Natural killer cell (primary cell): ENCODE results near the gene ATP9A. TPM values are rescaled to one million over a fixed set of nuclear protein-coding genes. Genes with fewer than 3 reads are reported as not detected.

ENCODE experiments used
- ATAC-seq, 3 donors: fragments of 150-1000 bp in 2 of 3; fragments of 200-7000 bp in 1 of 3; cut with Tn5 transposase; 1 replicate in 1 of 3; 2 replicates in 2 of 3; pipeline ENCODE4 v1.10.0; 2021; ENCODE audit warnings: mild to moderate bottlenecking in 2 of 3, moderate library complexity in 2 of 3
- DNase-seq, 2 donors: peaks; one replicate each; pipeline versions ENCODE4 v3.0.0 to v3.0.0-alpha.2; 2013 to 2021; ENCODE audit warnings: mixed read lengths in 1 of 2
- H3K27ac ChIP-seq: one replicate; pipeline ENCODE4 v1.5.1; 2013; ENCODE audit warnings: mild to moderate bottlenecking, low read length
- H3K27me3 ChIP-seq: one replicate; pipeline ENCODE4 v1.6.1; 2013; ENCODE audit warnings: low read length; ENCODE audit not compliant: control insufficient read depth, insufficient read depth
- H3K36me3 ChIP-seq: one replicate; pipeline ENCODE4 v1.6.1; 2013; ENCODE audit warnings: low read length; ENCODE audit not compliant: control insufficient read depth, insufficient read depth
- H3K4me1 ChIP-seq: one replicate; pipeline ENCODE4 v1.6.1; 2013; ENCODE audit warnings: low read length; ENCODE audit not compliant: control insufficient read depth, insufficient read depth
- H3K4me3 ChIP-seq: one replicate; pipeline ENCODE4 v1.5.1; 2013; ENCODE audit warnings: low read length
- H3K9me3 ChIP-seq: one replicate; pipeline ENCODE4 v1.6.1; 2013; ENCODE audit warnings: low read length; ENCODE audit not compliant: control insufficient read depth, insufficient read depth
- H3K27ac Mint-ChIP-seq, 2 donors: one replicate each; pipeline ENCODE4 v1.8.0; 2022; ENCODE audit warnings: mild to moderate bottlenecking in 2 of 2, mixed read lengths in 2 of 2, moderate library complexity in 1 of 2
- H3K27me3 Mint-ChIP-seq, 2 donors: one replicate each; pipeline ENCODE4 v1.8.0; 2022; ENCODE audit warnings: low read depth in 2 of 2, mixed read lengths in 2 of 2
- H3K36me3 Mint-ChIP-seq: one replicate; pipeline ENCODE4 v1.8.0; 2022; ENCODE audit warnings: mixed read lengths
- H3K4me1 Mint-ChIP-seq, 2 donors: one replicate each; pipeline ENCODE4 v1.8.0; 2022; ENCODE audit warnings: mixed read lengths in 2 of 2
- H3K4me3 Mint-ChIP-seq: one replicate; pipeline ENCODE4 v1.8.0; 2022; ENCODE audit warnings: mild to moderate bottlenecking, moderate library complexity, mixed read lengths
- H3K9me3 Mint-ChIP-seq, 2 donors: one replicate each; pipeline ENCODE4 v1.8.0; 2022; ENCODE audit warnings: mixed read lengths in 2 of 2
- CTCF ChIP-seq: fragments of 200-600 bp; IDR thresholded peaks from one replicate; pipeline ENCODE4 v1.8.0; 2022; ENCODE audit warnings: antibody characterized with exemption
- WGBS: methylation state at CpG from one replicate; pipeline ENCODE4 v1.1.7; 2013; ENCODE audit warnings: missing lambda C conversion rate; ENCODE audit not compliant: insufficient coverage; 5-methylcytosine and 5-hydroxymethylcytosine counted together
- intact Hi-C: fragments of 100-400 bp; cut with micrococcal nuclease; formaldehyde crosslinking; loops from one replicate; pipeline ENCODE4 v1.14.2; 2022
- total RNA-seq, 4 donors: library from RNA; stranded (reverse); fragments of 120-200 nt in 1 of 4; gene quantifications; one replicate each; pipeline versions ENCODE4 v1.2.3 to v1.2.4, GENCODE V29; 2013 to 2022

The ATP9A gene
- total RNA-seq, 3 donors from 2014 or later (not counting 1 experiment from before 2014, with no cell fraction given): 1.4 to 46.8 (median 1.9) TPM

GRCh38 chr20:51720854-51721253, 47.3 kb downstream of the ATP9A start:
- Mint-ChIP-seq H3K27me3 (peaks cover 0 to 2% of the 10 kb centered on the region in 2 donors), H3K4me1 (peaks cover 0 to 12% of the 10 kb centered on the region in 2 donors), H3K9me3 (no peaks in the 10 kb centered on the region), H3K27ac (no peak overlapping the region), H3K4me3 (no peak overlapping the region), H3K36me3 (no peaks in the 10 kb centered on the region)
- no peak for TF ChIP-seq CTCF
- Histone ChIP-seq H3K27ac (no peak overlapping the region), H3K9me3 (no peaks in the 10 kb centered on the region), H3K4me1 (no peaks in the 10 kb centered on the region), H3K36me3 (no peaks in the 10 kb centered on the region), H3K4me3 (no peak overlapping the region), H3K27me3 (no peaks in the 10 kb centered on the region)
- DNase-seq: no peak
- WGBS: 91% methylated on average over 7 of the region's 8 CpGs
- intact Hi-C loops: no loop called here
- ATAC-seq: no peak

GRCh38 chr20:51720384-51720783, 47.8 kb downstream of the ATP9A start:
- Histone ChIP-seq H3K4me3 (no peak overlapping the region), H3K4me1 (no peaks in the 10 kb centered on the region), H3K9me3 (no peaks in the 10 kb centered on the region), H3K36me3 (no peaks in the 10 kb centered on the region), H3K27ac (no peak overlapping the region), H3K27me3 (no peaks in the 10 kb centered on the region)
- intact Hi-C loops: no loop called here
- peaks cover 0 to 2% of the 10 kb centered on the region in 2 donors for H3K27me3 Mint-ChIP-seq
- no peak overlapping the region for H3K27ac Mint-ChIP-seq
- no peaks in the 10 kb centered on the region for H3K9me3 Mint-ChIP-seq
- DNase-seq: no peak
- no peak for ATAC-seq
- H3K4me3 Mint-ChIP-seq: no peak overlapping the region
- WGBS: 92% methylated on average over 9 of the region's 9 CpGs
- H3K4me1 Mint-ChIP-seq: peaks cover 0 to 17% of the 10 kb centered on the region in 2 donors
- no peak for TF ChIP-seq CTCF
- H3K36me3 Mint-ChIP-seq: no peaks in the 10 kb centered on the region

GRCh38 chr20:51715856-51716185, 52.4 kb downstream of the ATP9A start:
- H3K9me3 Mint-ChIP-seq: no peaks in the 10 kb centered on the region
- no peak overlapping the region for H3K27ac Mint-ChIP-seq
- ATAC-seq (no peak), DNase-seq (no peak)
- Histone ChIP-seq H3K9me3 (no peaks in the 10 kb centered on the region), H3K27me3 (no peaks in the 10 kb centered on the region), H3K4me3 (no peak overlapping the region), H3K36me3 (no peaks in the 10 kb centered on the region), H3K4me1 (no peaks in the 10 kb centered on the region), H3K27ac (no peak overlapping the region)
- H3K27me3 Mint-ChIP-seq: peaks cover 0 to 2% of the 10 kb centered on the region in 2 donors
- 38% methylated on average over 1 of the region's 1 CpG for WGBS
- no peak overlapping the region for H3K4me3 Mint-ChIP-seq
- no peak for TF ChIP-seq CTCF
- intact Hi-C loops: no loop called here
- H3K4me1 Mint-ChIP-seq: peaks cover 0 to 23% of the 10 kb centered on the region in 2 donors
- no peaks in the 10 kb centered on the region for H3K36me3 Mint-ChIP-seq

- no peaks in the 10 kb centered on the region for H3K27me3 ChIP-seq
- H3K9me3 Mint-ChIP-seq: no peaks in the 10 kb centered on the region
- H3K4me3 Mint-ChIP-seq: no peak overlapping the region
- 77% methylated on average over 10 of the region's 10 CpGs for WGBS
- H3K27ac ChIP-seq: no peak overlapping the region
- intact Hi-C loops: no loop called here
- H3K4me1 ChIP-seq: no peaks in the 10 kb centered on the region
- no peaks in the 10 kb centered on the region for H3K9me3 ChIP-seq
- DNase-seq (no peak), ATAC-seq (no peak)
- no peaks in the 10 kb centered on the region for H3K36me3 Mint-ChIP-seq
- H3K4me1 Mint-ChIP-seq: peaks cover 0 to 23% of the 10 kb centered on the region in 2 donors
- H3K27ac Mint-ChIP-seq: no peak overlapping the region
- H3K27me3 Mint-ChIP-seq: peaks cover 0 to 2% of the 10 kb centered on the region in 2 donors
- no peaks in the 10 kb centered on the region for H3K36me3 ChIP-seq
- TF ChIP-seq CTCF: no peak
- H3K4me3 ChIP-seq: no peak overlapping the region
Observed at GRCh38 chr20:51715163-51715855, 52.9 kb downstream of the ATP9A start.
